D721Med (cell line): ENCODE measurements around the gene CHRNB1.

Experiments
- DNase-seq: peaks from one replicate; pipeline ENCODE4 v3.0.0; 2011; ENCODE audit warnings: low spot score; ENCODE audit not compliant: insufficient read length
- FAIRE-seq: peaks from 2 replicates; lab custom pipeline; 2011; peaks lifted over from hg19 to GRCh38; lab: Jason Lieb, UNC
- CTCF ChIP-seq: IDR thresholded peaks from 2 replicates; pipeline ENCODE4 v1.5.1; 2012; ENCODE audit warnings: mild to moderate bottlenecking, control low read depth; ENCODE audit not compliant: insufficient read depth; ENCODE audit errors: missing control alignments

CHRNB1 gene

GRCh38 chr17:7483255-7484066, 38.6 kb downstream of the CHRNB1 start:
- FAIRE-seq (peak; percentile 67), DNase-seq (peak; percentile 87)
- TF ChIP-seq CTCF = no peak

- no peak for TF ChIP-seq CTCF
- DNase-seq (peak; percentile 75), FAIRE-seq (no peak)
Observed at GRCh38 chr17:7484067-7484918, 39.4 kb downstream of the CHRNB1 start, which contains the start of gene POLR2A. Gene POLR2A, plus strand, starts transcription at chr17:7484366.

GRCh38 chr17:7484919-7485377, 40.1 kb downstream of the CHRNB1 start:
- no peak for DNase-seq
- no peak for TF ChIP-seq CTCF
- FAIRE-seq = no peak

- DNase-seq (no peak), FAIRE-seq (no peak)
- TF ChIP-seq CTCF = no peak
Observed at GRCh38 chr17:7486181-7486580, 41.3 kb downstream of the CHRNB1 start.

- TF ChIP-seq CTCF = no peak
- no peak for DNase-seq
- no peak for FAIRE-seq
Observed at GRCh38 chr17:7490144-7490543, 45.3 kb downstream of the CHRNB1 start.

GRCh38 chr17:7491583-7491982, 46.7 kb downstream of the CHRNB1 start:
- DNase-seq = no peak
- FAIRE-seq = no peak
- no peak for TF ChIP-seq CTCF
